Activated CD8-positive, alpha-beta T cell treated with anti-CD3 and anti-CD28 coated beads for 36 hours (primary cell): ENCODE measurements around the gene CDH6. TPM values are rescaled to one million over a fixed set of nuclear protein-coding genes. Genes with fewer than 3 reads are reported as not detected.

ENCODE experiments used
- ATAC-seq: fragments of 200-7000 bp; cut with Tn5 transposase; one replicate; pipeline ENCODE4 v1.10.0; 2021; ENCODE audit warnings: mild to moderate bottlenecking, moderate library complexity
- CTCF ChIA-PET: fragments of 350-600 bp; sonication (Branson Sonifier 250); formaldehyde crosslinking; loops from one replicate; lab custom pipeline; 2021; ENCODE audit warnings: antibody characterized with exemption; lab: Charles Lee
- POLR2A ChIA-PET: fragments of 350-600 bp; sonication (Branson Sonifier 250); formaldehyde crosslinking; loops from one replicate; lab custom pipeline; 2021; ENCODE audit warnings: antibody characterized with exemption; lab: Charles Lee
- DNase-seq: peaks from one replicate; pipeline ENCODE4 v3.0.0-alpha.2; 2020
- H3K27ac Mint-ChIP-seq: one replicate; pipeline ENCODE4 v1.8.0; 2021; ENCODE audit warnings: mild to moderate bottlenecking, mixed read lengths
- H3K27me3 Mint-ChIP-seq: one replicate; pipeline ENCODE4 v1.8.0; 2021; ENCODE audit warnings: mixed read lengths
- H3K36me3 Mint-ChIP-seq: one replicate; pipeline ENCODE4 v1.8.0; 2021; ENCODE audit warnings: low read depth, mixed read lengths
- H3K4me1 Mint-ChIP-seq: one replicate; pipeline ENCODE4 v1.8.0; 2021; ENCODE audit warnings: low read depth, mixed read lengths
- H3K4me3 Mint-ChIP-seq: one replicate; pipeline ENCODE4 v1.8.0; 2021; ENCODE audit warnings: mild to moderate bottlenecking, moderate library complexity, mixed read lengths
- H3K9me3 Mint-ChIP-seq: one replicate; pipeline ENCODE4 v1.8.0; 2021; ENCODE audit warnings: mixed read lengths
- CTCF ChIP-seq: fragments of 200-600 bp; IDR thresholded peaks from one replicate; pipeline ENCODE4 v1.8.0; 2022; ENCODE audit warnings: antibody characterized with exemption, mild to moderate bottlenecking
- intact Hi-C: fragments of 100-400 bp; cut with micrococcal nuclease; formaldehyde crosslinking; loops from one replicate; pipeline ENCODE4 v1.10.0; 2022
- total RNA-seq, 2 experiments: library from RNA; stranded (reverse); gene quantifications; one replicate each; pipeline ENCODE4 v1.2.3, GENCODE V29; 2021

CDH6 gene
- total RNA-seq, 2 experiments from 2014 or later: not detected

GRCh38 chr5:31194892-31195555 is 1.5 kb downstream of the CDH6 start:
- ATAC-seq (no peak), DNase-seq (no peak)
- POLR2A ChIA-PET: no interaction called here
- no peak for TF ChIP-seq CTCF
- Mint-ChIP-seq H3K36me3 (no peaks in the 10 kb centered on the region), H3K27me3 (peaks cover 37% of the 10 kb centered on the region), H3K27ac (no peak overlapping the region), H3K4me1 (peaks cover 8% of the 10 kb centered on the region), H3K4me3 (no peak overlapping the region), H3K9me3 (no peaks in the 10 kb centered on the region)
- CTCF ChIA-PET: interaction anchor here (2.2 kb wide), 1 partner anchor 9 kb away, joined by 8 read pairs; no protein-coding TSS in a partner anchor
- intact Hi-C loops: no loop called here

DNA sequence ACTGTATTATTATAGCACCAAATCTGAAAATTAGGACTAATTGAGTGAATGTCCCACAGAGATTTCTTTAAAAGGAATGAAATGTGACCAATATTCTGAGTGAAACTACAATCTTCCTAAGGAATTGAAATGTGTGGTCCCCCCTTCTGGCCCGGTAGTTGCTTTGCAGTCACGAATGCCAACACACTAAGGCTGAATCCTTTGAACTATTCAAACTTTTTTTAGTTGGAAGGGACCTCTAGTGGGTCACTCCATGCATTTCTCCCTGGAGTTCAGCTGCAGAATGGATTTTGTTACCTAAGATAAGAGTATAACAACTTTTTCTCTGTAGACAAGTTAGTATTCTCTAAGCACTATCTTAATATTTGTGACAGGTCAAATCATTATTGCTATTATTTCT is 2.8 kb downstream of the CDH6 start:
- ChIA-PET CTCF (interaction anchor here (2.2 kb wide), 1 partner anchor 10 kb away, joined by 8 read pairs; no protein-coding TSS in a partner anchor), POLR2A (no interaction called here)
- H3K4me3 Mint-ChIP-seq: no peak overlapping the region
- no peak for DNase-seq
- intact Hi-C loops: no loop called here
- H3K27me3 Mint-ChIP-seq: peaks cover 35% of the 10 kb centered on the region
- peaks cover 8% of the 10 kb centered on the region for H3K4me1 Mint-ChIP-seq
- H3K27ac Mint-ChIP-seq: no peak overlapping the region
- H3K36me3 Mint-ChIP-seq: no peaks in the 10 kb centered on the region
- TF ChIP-seq CTCF: no peak
- no peak for ATAC-seq
- H3K9me3 Mint-ChIP-seq: no peaks in the 10 kb centered on the region

DNA sequence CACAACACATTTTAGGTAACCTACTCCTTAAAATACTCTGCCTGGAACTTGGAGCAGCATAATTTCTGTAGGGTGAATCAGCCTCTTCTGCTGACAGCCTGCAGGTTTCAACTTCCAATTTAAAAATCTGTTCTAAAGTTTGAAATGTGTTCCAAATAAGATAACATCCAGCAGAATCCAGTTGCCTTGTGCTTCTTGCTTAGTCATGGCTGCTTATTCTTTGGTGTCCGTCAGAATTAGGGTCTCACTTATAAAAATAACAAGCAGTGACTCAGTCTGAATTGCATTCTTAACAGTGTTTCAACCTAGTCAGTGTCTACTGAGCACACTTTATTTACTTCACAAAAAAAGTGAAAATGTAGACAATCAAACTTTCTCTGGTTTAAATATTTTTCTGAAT is 3.7 kb downstream of the CDH6 start:
- POLR2A ChIA-PET: no interaction called here
- CTCF ChIA-PET: no interaction called here

GRCh38 chr5:31204958-31205357 is 11.5 kb downstream of the CDH6 start:
- no peaks in the 10 kb centered on the region for H3K9me3 Mint-ChIP-seq
- POLR2A ChIA-PET: no interaction called here
- no peak for TF ChIP-seq CTCF
- no peaks in the 10 kb centered on the region for H3K36me3 Mint-ChIP-seq
- CTCF ChIA-PET: no interaction called here
- no peaks in the 10 kb centered on the region for H3K27me3 Mint-ChIP-seq
- H3K27ac Mint-ChIP-seq: no peak overlapping the region
- DNase-seq (no peak), ATAC-seq (no peak)
- no peak overlapping the region for H3K4me3 Mint-ChIP-seq
- no peaks in the 10 kb centered on the region for H3K4me1 Mint-ChIP-seq
- intact Hi-C loops: no loop called here

More for the DNA sequence above, 3.7 kb downstream of the CDH6 start:
- Mint-ChIP-seq H3K4me1 (peaks cover 8% of the 10 kb centered on the region), H3K27ac (no peak overlapping the region), H3K4me3 (no peak overlapping the region), H3K36me3 (no peaks in the 10 kb centered on the region), H3K27me3 (peaks cover 35% of the 10 kb centered on the region), H3K9me3 (no peaks in the 10 kb centered on the region)
- no peak for DNase-seq
- no peak for TF ChIP-seq CTCF
- intact Hi-C loops: no loop called here
- no peak for ATAC-seq

DNA sequence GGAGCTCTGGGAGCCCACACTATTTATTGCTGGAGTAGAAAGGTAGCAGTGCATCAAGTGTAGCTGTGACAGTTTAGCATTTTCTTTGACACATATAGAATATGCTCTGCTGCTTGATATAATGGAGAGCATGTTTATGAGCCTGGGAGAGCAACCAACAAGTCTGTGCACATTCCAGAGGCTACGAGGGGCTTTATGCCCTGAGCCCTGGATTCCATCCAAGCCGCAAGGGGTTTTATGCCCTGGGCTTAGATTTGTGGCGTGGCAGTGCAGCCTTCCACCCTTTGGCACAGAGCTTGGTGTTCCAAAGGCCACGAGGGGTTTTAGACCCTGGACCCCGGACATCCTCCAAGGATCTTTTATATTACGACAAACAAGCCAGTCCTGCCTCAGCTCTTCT is 14.6 kb downstream of the CDH6 start:
- Mint-ChIP-seq H3K36me3 (no peaks in the 10 kb centered on the region), H3K27ac (no peak overlapping the region), H3K4me1 (no peaks in the 10 kb centered on the region), H3K4me3 (no peak overlapping the region), H3K27me3 (no peaks in the 10 kb centered on the region), H3K9me3 (no peaks in the 10 kb centered on the region)
- ChIA-PET POLR2A (no interaction called here), CTCF (no interaction called here)
- no peak for TF ChIP-seq CTCF
- intact Hi-C loops: no loop called here
- DNase-seq: no peak
- no peak for ATAC-seq
